Measurements from ENCODE around the gene C1QL1.

C1QL1 gene

DNA sequence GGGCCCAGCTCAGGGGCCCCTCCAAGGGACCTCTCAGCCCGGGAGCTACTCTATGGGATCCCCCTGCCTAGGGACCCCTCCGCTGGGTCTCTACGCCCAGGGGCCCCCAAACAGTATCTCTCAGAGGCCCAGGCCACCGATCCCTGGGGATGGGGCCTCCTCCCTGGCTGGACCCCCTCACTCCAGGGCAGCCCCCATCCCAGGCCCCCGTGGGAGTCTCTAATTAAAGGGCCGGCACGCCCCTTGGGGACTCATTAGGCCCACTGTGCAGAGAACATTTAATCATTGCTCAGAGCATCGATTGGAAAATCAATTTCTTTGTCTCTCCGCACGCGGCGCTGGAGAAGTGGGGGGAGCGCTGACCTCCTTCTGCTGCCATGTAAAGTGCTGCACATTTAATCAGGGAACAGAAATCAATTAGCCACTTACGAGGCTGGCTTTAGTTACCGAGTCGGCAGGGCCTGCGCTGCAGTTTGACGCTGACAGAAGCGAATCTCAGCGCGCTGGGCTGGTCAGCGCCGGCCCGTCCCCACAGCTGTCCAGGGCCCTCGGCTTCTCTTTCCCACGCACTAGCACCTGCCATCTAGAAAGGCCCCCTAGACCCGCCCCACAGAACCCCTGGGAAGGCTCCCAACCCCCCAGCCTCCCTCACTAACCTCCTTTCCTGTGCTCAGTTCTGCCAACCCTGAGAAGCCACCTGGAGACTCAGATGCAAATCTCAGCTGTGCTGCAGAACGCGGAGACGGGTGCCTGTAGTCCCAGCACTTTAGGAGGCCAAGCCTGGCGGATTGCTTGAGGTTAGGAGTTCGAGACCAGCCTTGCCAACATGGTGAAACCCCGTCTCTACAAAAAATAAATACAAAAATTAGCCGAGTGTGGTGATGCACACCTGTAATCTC, 20.2 kb upstream of the C1QL1 start:
- DNase-seq (ENCODE audit: low spot score): no peak

DNA sequence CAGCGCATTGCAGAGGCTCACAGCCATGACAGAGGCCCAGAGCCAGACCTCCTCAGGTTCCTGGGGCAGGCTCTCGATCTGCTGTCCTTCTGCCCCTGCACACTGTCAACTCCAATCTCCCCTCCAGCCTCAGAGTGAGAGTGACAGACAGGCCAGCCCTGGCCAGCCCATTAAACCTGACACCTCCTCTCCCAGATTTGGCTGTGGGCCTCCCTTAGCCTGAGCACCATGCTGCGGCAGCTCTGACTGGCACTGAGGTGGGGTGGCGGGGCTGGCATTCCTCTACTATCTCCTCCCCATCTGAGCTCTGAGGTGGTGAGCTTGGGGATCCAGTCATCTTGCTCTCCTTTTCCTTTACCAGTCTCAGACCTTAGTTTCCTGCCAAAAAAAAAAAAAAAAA, 15.5 kb upstream of the C1QL1 start:
- no peak for DNase-seq (ENCODE audit: low spot score)

- no peak for DNase-seq (ENCODE audit: low spot score)
These were observed 14.1 kb upstream of the C1QL1 start for GRCh38 chr17:44982113-44982702.

- DNase-seq (ENCODE audit: low spot score): no peak
These were observed 13.3 kb upstream of the C1QL1 start for GRCh38 chr17:44981221-44981968.

DNA sequence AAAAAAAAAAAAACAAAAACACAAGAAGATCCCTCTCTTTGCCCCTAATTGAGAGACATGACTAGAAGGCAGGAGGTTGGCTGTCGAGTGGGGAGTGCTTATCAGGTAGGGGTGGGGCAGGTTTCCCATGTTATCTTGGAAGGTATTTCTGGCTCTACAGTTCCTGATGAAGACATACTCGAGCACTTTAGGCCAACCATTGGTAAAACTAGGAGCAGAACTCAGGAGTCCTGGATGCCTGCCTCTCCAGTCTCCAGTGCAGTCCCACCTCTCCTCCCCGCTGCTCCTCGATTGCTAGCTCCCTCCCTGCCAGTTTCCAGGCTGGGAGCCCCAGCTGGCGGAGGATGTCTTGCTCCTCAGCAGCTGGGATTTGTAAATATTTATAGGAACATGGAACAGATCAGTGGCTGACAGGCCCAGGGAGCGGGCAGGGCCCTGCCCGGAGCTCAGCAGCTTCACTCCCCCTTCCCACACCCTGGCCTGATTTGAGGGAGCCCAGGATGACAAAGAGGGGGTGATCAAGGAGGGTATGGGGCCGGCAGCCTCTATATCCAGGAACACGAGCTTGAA, 11.4 kb upstream of the C1QL1 start:
- DNase-seq (ENCODE audit: low spot score): no peak

- DNase-seq (ENCODE audit: low spot score): no peak
These were observed 10.7 kb upstream of the C1QL1 start for GRCh38 chr17:44978807-44979206.

- no peak for DNase-seq (ENCODE audit: low spot score)
These were observed 9.9 kb upstream of the C1QL1 start for GRCh38 chr17:44977814-44978550.

- no peak for DNase-seq (ENCODE audit: low spot score)
These were observed 9.0 kb upstream of the C1QL1 start for GRCh38 chr17:44977065-44977464.

DNA sequence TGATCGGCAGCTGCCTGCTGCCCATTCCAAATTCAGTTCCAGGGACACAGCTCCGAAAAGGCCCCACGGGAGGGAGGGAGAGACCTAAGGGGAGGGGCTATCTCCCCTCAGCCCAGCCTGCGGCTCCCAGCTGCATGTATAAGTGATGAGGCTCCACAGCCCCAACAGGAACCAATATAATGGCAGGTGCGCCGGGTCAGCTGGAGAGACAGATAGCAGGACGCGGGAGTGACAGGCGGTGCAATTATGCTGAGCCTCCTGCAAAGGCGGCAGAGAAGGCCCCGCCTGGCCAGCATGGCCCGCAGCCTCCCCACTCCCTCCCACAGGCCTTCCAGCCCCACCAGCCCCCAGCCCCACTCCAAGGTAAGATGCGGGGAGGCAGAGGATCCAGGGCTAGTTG, 8.1 kb upstream of the C1QL1 start:
- DNase-seq (ENCODE audit: low spot score): no peak

GRCh38 chr17:44972953-44973352, 4.8 kb upstream of the C1QL1 start:
- DNase-seq (ENCODE audit: low spot score): no peak

DNA sequence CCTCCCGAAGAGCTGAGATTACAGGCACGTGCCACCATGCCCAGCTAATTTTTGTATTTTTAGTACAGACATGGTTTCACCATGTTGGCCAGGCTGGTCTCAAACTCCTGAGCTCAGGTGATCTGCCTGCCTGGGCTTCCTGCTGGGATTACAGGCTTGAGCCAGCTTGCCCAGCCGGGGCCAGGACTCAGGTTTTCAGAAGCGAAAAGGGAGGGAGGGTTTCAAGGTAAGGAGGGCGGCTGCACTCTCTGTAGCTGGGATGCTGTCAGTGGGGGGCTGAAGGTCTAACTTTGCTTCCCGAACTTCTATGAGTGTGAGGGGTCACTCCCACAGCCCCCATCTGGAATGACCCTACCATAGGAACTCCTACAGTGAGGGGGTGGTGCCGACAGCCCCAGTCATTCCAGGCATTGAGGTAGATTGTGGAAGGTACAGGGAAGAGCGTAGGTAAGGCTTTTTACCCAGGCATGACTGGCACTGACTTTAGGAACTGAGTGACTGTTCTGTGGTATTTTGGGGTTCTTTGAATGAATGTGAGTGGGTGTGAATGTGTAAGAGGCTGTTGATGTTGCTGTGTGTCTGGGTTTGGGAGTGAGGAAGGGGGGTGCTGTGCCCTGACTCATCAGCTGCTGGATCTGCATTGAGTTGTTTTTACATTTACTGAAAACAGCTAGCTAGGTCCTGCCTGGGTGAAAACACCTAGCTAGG, 3.8 kb upstream of the C1QL1 start:
- no peak for DNase-seq (ENCODE audit: low spot score)

DNA sequence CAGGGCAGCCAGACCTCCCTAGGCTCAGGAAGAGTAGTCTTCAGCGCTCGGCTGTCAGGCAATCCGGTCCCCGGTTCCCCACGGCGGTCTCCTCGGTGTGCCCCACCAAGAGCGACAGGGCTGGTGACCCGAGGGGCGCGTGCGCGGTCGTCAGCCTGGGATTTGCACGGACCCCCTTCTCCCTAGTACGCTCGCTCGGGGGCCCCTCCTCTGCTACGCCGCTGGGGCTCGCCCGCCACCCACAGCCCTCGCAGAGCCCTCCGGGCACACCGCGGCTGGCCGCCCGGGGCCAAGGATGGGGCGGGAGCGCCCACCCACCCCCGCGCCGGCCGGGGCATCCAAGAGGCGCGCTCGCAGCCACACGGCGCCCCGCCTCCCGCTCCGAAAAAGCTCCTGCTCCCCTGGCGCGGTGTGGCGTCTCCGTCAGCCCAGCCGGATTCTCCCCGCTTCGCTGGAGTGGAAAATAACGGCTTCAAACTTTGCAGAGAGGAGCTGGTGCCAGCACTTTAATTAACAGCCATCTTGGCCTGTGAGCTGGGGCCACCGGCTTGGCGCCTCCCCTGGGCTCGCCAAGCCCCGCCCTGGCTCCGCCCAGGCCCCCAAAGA, 2.1 kb upstream of the C1QL1 start:
- no peak for DNase-seq (ENCODE audit: low spot score)

DNA sequence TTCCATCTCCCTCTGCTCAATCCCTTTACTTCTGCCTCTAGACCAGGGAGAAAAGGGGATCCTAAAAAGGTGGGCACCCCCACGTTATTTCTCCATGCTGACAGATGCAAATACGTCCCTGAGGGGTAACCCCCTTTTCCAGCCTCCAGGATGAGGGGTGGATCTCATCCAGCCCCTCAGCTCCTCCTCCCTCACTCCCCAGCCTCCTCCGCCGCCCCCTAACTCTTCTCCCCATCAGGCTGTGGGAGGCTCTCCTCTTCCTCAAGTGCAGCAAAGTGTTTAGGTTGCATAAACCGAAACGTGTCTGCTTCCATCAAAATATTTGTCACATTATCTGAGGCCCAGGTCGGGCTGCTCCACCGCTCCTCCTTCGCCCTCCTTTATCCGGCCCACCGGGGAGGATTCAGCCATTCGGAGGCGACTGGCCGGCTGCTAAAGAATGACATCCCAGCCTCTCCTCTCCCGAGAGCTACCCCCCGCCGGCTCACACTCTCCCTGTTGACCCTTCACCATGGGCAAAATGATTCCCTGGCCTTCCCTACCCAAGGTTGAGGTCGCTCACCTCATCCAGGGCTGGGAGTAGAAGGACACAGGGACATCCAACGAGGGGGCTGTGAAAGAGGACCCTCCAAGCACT, 1.2 kb upstream of the C1QL1 start:
- DNase-seq (ENCODE audit: low spot score): no peak

DNA sequence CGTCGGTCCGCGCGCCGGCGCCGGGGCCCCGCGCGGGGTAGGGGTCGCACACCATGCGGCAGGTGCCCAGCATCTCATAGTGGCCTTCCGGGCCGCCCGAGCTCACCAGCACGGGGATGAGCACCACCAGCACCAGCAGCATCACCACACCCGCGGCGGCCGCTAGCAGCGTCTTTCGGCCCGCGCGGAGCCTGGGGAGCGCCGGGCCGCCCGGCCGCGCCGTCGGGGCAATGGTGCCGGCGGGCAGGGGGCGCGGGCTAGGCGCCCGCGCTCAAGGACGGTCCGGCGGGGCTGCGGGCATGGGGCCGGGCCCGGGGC, 237 bp downstream of the C1QL1 start:
- no peak for DNase-seq (ENCODE audit: low spot score)

DNA sequence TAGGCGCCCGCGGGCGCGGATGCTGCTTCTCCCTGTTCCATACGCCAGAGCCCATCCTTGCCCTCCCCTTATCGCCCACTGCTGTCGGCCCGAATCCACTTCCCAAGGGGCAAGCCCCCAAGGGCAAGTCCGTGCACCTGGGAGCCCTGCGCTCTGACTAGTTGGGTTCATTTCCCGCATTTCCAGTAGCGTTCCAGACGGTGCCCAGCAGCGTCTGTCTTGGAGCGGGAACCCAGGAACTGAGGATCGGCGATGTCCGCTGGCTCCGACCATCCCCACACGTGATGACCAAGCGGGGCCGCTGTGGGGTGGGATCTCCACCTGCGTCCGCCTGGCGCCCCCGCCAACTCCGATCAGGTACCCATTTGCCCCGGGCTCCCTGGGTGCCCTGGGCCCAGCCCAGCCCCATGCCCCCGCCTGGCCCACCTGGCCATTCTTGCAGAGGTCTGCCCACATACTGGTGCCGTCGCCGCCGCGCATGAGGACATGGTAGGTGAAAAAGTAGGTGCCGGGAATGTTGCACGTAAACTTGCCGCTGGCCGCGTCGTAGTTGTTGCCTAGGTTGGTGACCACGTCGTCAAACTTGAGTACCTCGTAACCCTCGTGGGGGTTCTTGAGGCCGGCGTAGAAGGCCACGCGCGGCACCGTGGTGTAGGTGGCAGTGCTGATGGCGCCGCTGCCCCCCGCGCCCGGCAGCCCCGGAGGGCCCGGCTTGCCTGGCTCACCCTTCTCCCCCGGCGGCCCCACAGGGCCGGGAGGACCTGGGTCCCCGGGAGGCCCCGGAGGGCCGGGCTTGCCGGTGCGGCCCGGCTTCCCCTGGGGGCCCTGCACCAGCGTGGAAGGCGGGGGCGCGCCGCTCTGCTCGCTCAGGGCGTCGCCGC, 837 bp downstream of the C1QL1 start:
- no peak for DNase-seq (ENCODE audit: low spot score)

DNA sequence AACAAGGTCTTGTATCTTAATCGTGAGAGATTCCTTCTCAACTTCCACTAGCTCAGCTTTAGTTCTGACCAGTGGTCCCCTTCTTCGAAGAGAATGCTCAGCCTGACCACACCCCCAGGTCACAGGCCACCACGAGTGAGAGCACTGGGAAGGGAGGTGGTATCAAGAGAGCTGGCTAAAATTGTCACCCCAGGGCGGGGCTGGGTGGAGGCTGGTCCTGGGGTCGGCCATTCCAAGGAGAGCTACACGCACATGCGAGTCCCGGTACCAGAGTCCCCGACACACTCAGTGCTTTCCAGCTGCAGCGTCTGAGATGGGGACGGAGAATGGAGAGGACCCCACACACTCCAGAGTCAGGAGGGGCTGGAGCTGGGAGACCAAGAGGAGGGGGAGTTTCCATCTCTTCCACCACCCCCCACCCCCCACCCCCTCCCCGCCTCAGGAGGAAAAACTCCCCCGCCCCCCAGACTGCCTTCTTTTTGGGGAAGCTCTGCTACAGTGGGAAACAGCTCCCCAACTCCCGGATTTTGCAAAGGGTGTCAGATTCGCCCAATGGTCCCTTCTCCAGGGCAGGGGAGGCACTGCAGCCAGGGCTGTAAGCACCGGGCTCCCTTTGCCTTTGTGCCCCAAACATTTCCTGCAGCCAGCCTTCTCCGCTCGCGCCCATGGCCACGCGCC, 1.6 kb downstream of the C1QL1 start:
- no peak for DNase-seq (ENCODE audit: low spot score)

GRCh38 chr17:44965481-44966234, 2.4 kb downstream of the C1QL1 start:
- no peak for DNase-seq (ENCODE audit: low spot score)

DNA sequence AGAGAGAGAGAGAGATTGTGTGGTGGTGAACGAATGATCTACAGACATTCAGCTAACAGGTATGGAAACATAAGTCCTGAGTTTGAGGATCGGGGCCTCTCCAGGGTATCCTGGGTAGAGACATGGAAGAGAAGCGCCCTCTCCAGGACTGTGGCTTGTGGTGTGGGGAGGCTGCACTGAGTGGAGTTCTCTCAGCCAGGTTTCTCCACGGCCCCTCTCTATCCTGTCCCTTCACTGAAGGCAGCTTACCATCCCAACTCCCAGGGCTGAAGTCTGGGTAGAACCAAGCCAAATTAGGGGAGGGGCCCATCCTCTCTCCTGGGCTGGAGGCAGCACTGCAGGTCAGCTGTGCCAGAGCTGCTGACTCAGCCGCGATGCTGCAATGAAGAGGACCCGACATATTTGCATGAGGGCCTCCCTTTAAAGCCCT, 6.2 kb downstream of the C1QL1 start:
- DNase-seq (ENCODE audit: low spot score): no peak

Data from hematopoietic multipotent progenitor cell treated with erythropoietin and hydrocortisone succinate and interleukin-3 and kit ligand, for 15 days (in vitro differentiated cells).